CD8-positive, alpha-beta memory T cell (primary cell): ENCODE measurements around the gene GPHN. TPM values are rescaled to one million over a fixed set of nuclear protein-coding genes. Genes with fewer than 3 reads are reported as not detected.

Experiments used
- CTCF ChIA-PET: fragments of 350-600 bp; sonication (Branson Sonifier 250); formaldehyde crosslinking; loops from one replicate; lab custom pipeline; 2021; ENCODE audit warnings: antibody characterized with exemption; lab: Charles Lee
- POLR2A ChIA-PET: fragments of 350-600 bp; sonication (Branson Sonifier 250); formaldehyde crosslinking; loops from one replicate; lab custom pipeline; 2021; ENCODE audit warnings: antibody characterized with exemption; lab: Charles Lee
- DNase-seq, 5 donors: peaks; one replicate each; pipeline versions ENCODE4 v3.0.0 to v3.0.0-alpha.2; 2020 to 2022; ENCODE audit warnings: mixed read lengths in 1 of 5
- H3K27ac ChIP-seq: one replicate; pipeline ENCODE4 v1.7.0; 2013; ENCODE audit warnings: low read depth, mild to moderate bottlenecking, low read length, moderate library complexity
- H3K27me3 ChIP-seq: 2 replicates; pipeline ENCODE4 v1.7.0; 2013; ENCODE audit warnings: low read length, mild to moderate bottlenecking; ENCODE audit not compliant: insufficient read depth, poor library complexity, severe bottlenecking
- H3K36me3 ChIP-seq: 2 replicates; pipeline ENCODE4 v1.7.0; 2013; ENCODE audit warnings: mild to moderate bottlenecking, low read length, moderate library complexity; ENCODE audit not compliant: insufficient read depth
- H3K4me1 ChIP-seq: 2 replicates; pipeline ENCODE4 v1.7.0; 2013; ENCODE audit warnings: mild to moderate bottlenecking, low read length, moderate library complexity; ENCODE audit not compliant: insufficient read depth
- H3K4me3 ChIP-seq: 2 replicates; pipeline ENCODE4 v1.7.0; 2013; ENCODE audit warnings: mild to moderate bottlenecking, low read length
- H3K9me3 ChIP-seq: 2 replicates; pipeline ENCODE4 v1.7.0; 2013; ENCODE audit warnings: mild to moderate bottlenecking, low read length
- H3K27ac Mint-ChIP-seq, 8 donors: one replicate each; pipeline ENCODE4 v1.8.0; 2020 to 2021; ENCODE audit warnings: mixed read lengths in 8 of 8, mild to moderate bottlenecking in 6 of 8, inconsistent platforms in 3 of 8, moderate library complexity in 3 of 8
- H3K27me3 Mint-ChIP-seq, 2 donors: one replicate each; pipeline ENCODE4 v1.8.0; 2020 to 2021; ENCODE audit warnings: mixed read lengths in 2 of 2, mild to moderate bottlenecking in 1 of 2, moderate library complexity in 1 of 2
- H3K36me3 Mint-ChIP-seq, 3 donors: one replicate each; pipeline ENCODE4 v1.8.0; 2020 to 2021; ENCODE audit warnings: mixed read lengths in 3 of 3, inconsistent platforms in 1 of 3, mild to moderate bottlenecking in 1 of 3
- H3K4me1 Mint-ChIP-seq, 3 donors: one replicate each; pipeline ENCODE4 v1.8.0; 2020 to 2021; ENCODE audit warnings: mixed read lengths in 3 of 3, inconsistent platforms in 1 of 3, mild to moderate bottlenecking in 1 of 3
- H3K4me3 Mint-ChIP-seq, 7 donors: one replicate each; pipeline ENCODE4 v1.8.0; 2020 to 2021; ENCODE audit warnings: mixed read lengths in 7 of 7, mild to moderate bottlenecking in 6 of 7, moderate library complexity in 4 of 7, inconsistent platforms in 2 of 7
- H3K9me3 Mint-ChIP-seq, 5 donors: one replicate each; pipeline ENCODE4 v1.8.0; 2020 to 2022; ENCODE audit warnings: mixed read lengths in 5 of 5, mild to moderate bottlenecking in 3 of 5, moderate library complexity in 2 of 5, inconsistent platforms in 1 of 5
- polyA plus RNA-seq: library from polyadenylated mRNA; unstranded; fragments of 300-500 nt; fragmentation: Illumina TruSeq; gene quantifications from one replicate; pipeline ENCODE4 v1.2.3, GENCODE V29; 2021
- total RNA-seq, 2 experiments: library from RNA; stranded (reverse); gene quantifications; one replicate each; pipeline ENCODE4 v1.2.3, GENCODE V29; 2021

GPHN gene
- total and polyA plus RNA-seq, 3 experiments from 2014 or later, result 6.3 to 14.8 (median 12.1) TPM

DNA sequence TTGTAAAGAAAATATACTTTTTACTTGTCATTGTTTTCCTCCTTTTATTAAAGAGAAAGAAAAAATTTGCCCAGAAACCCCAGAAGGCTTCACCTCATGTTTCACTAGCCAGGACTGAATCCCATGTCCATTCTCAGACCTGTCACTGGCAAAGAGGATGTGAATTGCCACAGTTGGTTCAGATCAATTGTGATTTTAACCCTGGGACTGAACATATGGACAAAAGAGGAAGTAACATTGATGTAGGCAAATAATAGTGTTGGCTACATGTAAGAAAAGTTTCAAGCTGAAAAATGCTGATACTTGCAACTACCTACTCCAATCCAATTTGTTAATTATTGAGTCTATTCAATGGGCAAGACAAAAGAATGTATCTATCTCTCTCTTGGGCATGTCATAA is 30.4 kb upstream of the GPHN start:
- no peaks in the 10 kb centered on the region for H3K27me3 Mint-ChIP-seq
- Histone ChIP-seq H3K4me1 (no peaks in the 10 kb centered on the region), H3K27ac (no peak overlapping the region), H3K4me3 (no peak overlapping the region), H3K9me3 (no peaks in the 10 kb centered on the region), H3K36me3 (no peaks in the 10 kb centered on the region), H3K27me3 (no peaks in the 10 kb centered on the region)
- peaks cover 0 to 2% (median 0%) of the 10 kb centered on the region in 5 donors for H3K9me3 Mint-ChIP-seq
- no peaks in the 10 kb centered on the region for H3K4me1 Mint-ChIP-seq
- CTCF ChIA-PET, result no interaction called here
- POLR2A ChIA-PET, result no interaction called here
- peaks cover 0 to 2% (median 0%) of the 10 kb centered on the region in 3 donors for H3K36me3 Mint-ChIP-seq
- no peak for DNase-seq
- H3K4me3 Mint-ChIP-seq, result no peak overlapping the region
- peak overlapping the region in 1 of 8 donors; percentile 43 for H3K27ac Mint-ChIP-seq

DNA sequence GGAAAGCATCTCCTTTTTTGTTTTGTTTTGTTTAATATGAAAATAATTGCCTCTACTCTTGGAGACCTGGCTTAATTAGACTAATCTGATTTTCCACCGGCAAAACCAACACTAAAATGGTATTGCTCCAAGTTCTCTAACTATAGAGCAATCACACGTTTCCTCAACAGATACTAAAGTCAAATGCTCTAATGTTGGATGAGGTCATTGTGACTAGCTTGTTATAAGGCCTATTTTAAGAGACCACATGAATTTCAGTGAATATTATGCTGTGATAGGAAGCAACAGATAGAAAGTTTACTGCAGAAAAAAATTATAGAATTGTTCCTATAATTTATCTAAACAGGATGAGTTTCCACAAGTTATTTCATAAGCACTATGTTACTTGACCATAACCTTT is 25.1 kb upstream of the GPHN start:
- Mint-ChIP-seq H3K36me3 (no peaks in the 10 kb centered on the region), H3K27me3 (no peaks in the 10 kb centered on the region), H3K9me3 (no peaks in the 10 kb centered on the region), H3K4me1 (peaks cover 0 to 3% (median 0%) of the 10 kb centered on the region in 3 donors), H3K4me3 (no peak overlapping the region), H3K27ac (peak overlapping the region in 1 of 8 donors; percentile 24)
- no peak overlapping the region for H3K27ac ChIP-seq
- H3K4me3 ChIP-seq, result no peak overlapping the region
- ChIA-PET POLR2A (no interaction called here), CTCF (no interaction called here)
- no peaks in the 10 kb centered on the region for H3K36me3 ChIP-seq
- no peaks in the 10 kb centered on the region for H3K27me3 ChIP-seq
- no peaks in the 10 kb centered on the region for H3K4me1 ChIP-seq
- H3K9me3 ChIP-seq, result no peaks in the 10 kb centered on the region
- DNase-seq, result no peak

DNA sequence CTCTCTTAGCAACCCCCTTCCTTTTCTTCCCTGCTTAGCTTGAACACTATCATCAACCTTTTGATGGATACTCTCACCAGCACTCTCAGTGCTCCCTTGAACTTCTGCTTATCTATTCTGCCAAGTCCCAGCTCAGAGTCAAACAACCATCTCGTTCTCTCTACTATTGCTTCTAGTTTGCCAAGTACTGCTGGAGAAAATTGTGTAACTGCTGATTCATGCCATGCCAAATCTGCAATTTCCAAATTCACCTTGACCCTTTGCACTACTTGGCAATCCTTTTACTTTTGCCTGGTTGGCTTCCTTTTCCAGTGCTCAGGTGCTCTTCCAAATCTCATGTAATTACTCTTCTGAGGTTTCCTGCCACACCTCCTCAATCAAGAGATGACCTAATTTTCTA is 24.6 kb upstream of the GPHN start:
- ChIA-PET POLR2A (no interaction called here), CTCF (no interaction called here)
- Mint-ChIP-seq H3K27ac (no peak overlapping the region), H3K36me3 (no peaks in the 10 kb centered on the region), H3K4me1 (peaks cover 0 to 3% (median 0%) of the 10 kb centered on the region in 3 donors), H3K9me3 (no peaks in the 10 kb centered on the region), H3K4me3 (no peak overlapping the region), H3K27me3 (no peaks in the 10 kb centered on the region)
- no peak overlapping the region for H3K4me3 ChIP-seq
- no peaks in the 10 kb centered on the region for H3K36me3 ChIP-seq
- no peaks in the 10 kb centered on the region for H3K4me1 ChIP-seq
- H3K27ac ChIP-seq, result no peak overlapping the region
- no peak for DNase-seq
- H3K27me3 ChIP-seq, result no peaks in the 10 kb centered on the region
- H3K9me3 ChIP-seq, result no peaks in the 10 kb centered on the region

DNA sequence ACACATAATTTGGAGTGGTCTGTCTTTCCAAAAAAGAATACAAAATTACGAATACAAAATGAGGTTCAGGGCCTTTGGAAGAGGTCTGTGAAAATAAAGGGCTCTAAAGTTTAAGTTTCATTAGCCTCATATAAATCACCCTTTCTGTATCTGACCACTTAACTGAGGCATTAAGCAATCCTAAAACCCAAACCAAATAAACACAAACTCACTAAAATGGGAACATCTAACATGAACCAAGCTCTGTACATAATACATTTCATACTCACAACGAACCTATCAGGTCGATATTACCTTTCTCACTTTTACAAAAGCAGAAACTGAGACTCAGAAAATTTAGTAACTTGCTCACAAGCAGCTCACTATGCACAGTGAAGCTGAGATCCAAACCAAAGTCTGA is 22.9 kb upstream of the GPHN start:
- Histone ChIP-seq H3K4me3 (no peak overlapping the region), H3K9me3 (no peaks in the 10 kb centered on the region), H3K27ac (no peak overlapping the region), H3K27me3 (no peaks in the 10 kb centered on the region), H3K36me3 (no peaks in the 10 kb centered on the region), H3K4me1 (no peaks in the 10 kb centered on the region)
- ChIA-PET POLR2A (no interaction called here), CTCF (no interaction called here)
- DNase-seq, result no peak
- H3K9me3 Mint-ChIP-seq, result no peaks in the 10 kb centered on the region
- H3K27me3 Mint-ChIP-seq, result peaks cover 0 to 5% of the 10 kb centered on the region in 2 donors
- H3K4me3 Mint-ChIP-seq, result no peak overlapping the region
- H3K4me1 Mint-ChIP-seq, result peaks cover 0 to 3% (median 0%) of the 10 kb centered on the region in 3 donors
- H3K36me3 Mint-ChIP-seq, result no peaks in the 10 kb centered on the region
- no peak overlapping the region for H3K27ac Mint-ChIP-seq

DNA sequence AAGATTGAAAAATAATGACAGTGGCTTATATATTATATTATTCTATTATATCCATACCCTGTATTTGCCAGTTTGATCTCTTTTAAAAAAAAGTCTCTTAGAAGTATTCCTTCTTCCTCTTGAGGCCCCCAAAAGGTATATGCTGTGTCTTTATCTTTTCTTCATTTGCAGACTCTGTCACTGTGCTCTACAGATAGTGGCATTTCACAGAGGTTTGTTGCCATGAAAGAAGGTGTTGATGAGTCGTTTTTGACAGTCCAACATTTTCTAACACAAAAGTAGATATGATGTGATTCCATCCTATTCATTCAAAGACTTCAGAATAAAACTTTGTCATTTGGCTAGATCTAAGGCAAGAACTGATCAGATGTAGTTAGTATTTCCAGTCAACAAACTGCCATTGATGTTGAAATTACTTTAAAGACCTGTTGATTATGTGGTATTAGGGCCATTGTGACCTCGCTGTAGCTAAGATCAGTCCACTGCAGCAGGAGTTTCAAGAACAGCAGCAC is 22.0 kb upstream of the GPHN start, which contains the start of gene CCDC196:
Gene CCDC196, plus strand, starts transcription at position 462 of the 512 bp plus-strand sequence. CDS start 132 bp downstream, outside the sequence.
- Mint-ChIP-seq H3K27me3 (peaks cover 0 to 5% of the 10 kb centered on the region in 2 donors), H3K4me3 (no peak within 1 kb of the TSS), H3K4me1 (peaks cover 0 to 3% (median 0%) of the 10 kb centered on the region in 3 donors), H3K9me3 (no peaks in the 10 kb centered on the region), H3K36me3 (no peaks in the 10 kb centered on the region), H3K27ac (no peak within 1 kb of the TSS)
- ChIA-PET CTCF (no interaction called here), POLR2A (no interaction called here)
- Histone ChIP-seq H3K27ac (no peak within 1 kb of the TSS), H3K36me3 (no peaks in the 10 kb centered on the region), H3K4me1 (no peaks in the 10 kb centered on the region), H3K27me3 (no peaks in the 10 kb centered on the region), H3K4me3 (no peak within 1 kb of the TSS), H3K9me3 (no peaks in the 10 kb centered on the region)
- DNase-seq, result no peak

DNA sequence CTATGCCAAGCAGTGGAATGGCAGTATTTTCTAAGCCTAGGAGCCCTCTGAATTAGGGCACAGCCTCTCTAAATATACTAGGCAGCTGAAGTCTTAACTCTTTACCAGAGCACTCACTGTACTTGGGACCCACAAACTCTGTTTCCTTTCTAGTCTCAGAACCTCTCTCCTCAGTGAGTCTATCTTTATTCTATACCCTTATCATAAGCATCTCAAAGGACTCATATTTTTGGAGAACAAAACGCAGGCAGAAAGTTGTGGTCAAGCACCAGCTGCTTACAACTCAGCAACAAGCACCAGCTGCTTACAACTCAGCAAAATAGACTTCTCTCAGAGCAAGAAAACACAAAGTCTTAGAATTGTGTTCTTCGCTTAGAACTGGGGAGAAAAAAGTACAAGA is 20.8 kb upstream of the GPHN start:
- H3K9me3 ChIP-seq, result no peaks in the 10 kb centered on the region
- Mint-ChIP-seq H3K27me3 (peaks cover 0 to 7% of the 10 kb centered on the region in 2 donors), H3K36me3 (no peaks in the 10 kb centered on the region), H3K4me3 (no peak overlapping the region), H3K27ac (no peak overlapping the region), H3K4me1 (peaks cover 0 to 3% (median 0%) of the 10 kb centered on the region in 3 donors), H3K9me3 (no peaks in the 10 kb centered on the region)
- H3K27me3 ChIP-seq, result no peaks in the 10 kb centered on the region
- H3K27ac ChIP-seq, result no peak overlapping the region
- H3K4me1 ChIP-seq, result no peaks in the 10 kb centered on the region
- H3K4me3 ChIP-seq, result no peak overlapping the region
- ChIA-PET POLR2A (no interaction called here), CTCF (no interaction called here)
- no peaks in the 10 kb centered on the region for H3K36me3 ChIP-seq
- DNase-seq, result no peak

DNA sequence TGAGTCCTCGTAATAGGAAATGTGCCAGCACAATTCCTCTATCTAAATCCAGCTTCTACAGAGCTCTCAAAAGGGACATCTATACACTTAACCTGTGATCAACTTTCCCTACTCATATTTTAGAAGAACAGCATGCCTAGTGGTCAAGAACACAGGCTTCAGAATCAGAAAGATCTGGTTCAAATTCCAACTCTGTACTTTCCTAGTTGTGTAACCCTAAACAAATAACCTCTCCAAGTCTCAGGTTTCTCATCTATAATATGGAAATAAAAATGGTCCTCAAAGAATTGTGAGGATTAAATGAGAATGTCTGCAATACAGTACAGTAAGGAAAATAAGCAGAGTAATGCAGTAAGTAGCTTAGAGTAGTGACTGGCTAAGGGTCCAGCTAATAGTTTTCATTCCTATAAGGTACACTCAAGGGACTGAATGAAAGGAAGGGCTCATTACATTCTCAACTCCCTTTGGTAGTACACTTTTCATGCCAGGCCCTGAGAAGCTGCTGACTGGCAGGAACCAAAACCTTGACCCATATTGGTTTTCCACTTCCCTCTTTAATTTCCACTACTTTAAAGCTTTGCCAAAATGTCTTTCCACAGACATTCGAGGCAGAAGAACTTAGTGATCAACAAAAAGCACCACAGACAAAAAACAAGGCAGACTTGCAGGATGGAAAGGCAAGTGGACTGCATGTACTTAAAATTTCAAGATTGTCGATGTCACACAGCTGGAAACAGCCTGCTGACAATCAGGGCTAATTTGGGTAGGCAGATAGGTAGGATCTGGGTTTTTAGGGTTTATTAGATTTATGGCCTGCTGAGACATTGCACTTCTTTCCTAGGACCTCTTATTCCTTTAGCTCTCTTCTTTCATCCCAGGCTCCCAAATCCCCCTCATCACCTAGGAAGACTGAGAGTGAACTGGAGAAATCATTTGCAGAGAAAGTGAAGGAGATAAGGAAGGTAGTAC is 17.5 kb upstream of the GPHN start:
- Histone ChIP-seq H3K4me1 (no peaks in the 10 kb centered on the region), H3K27me3 (no peaks in the 10 kb centered on the region), H3K9me3 (no peaks in the 10 kb centered on the region), H3K36me3 (no peaks in the 10 kb centered on the region), H3K27ac (no peak overlapping the region), H3K4me3 (no peak overlapping the region)
- DNase-seq, result no peak
- ChIA-PET CTCF (no interaction called here), POLR2A (no interaction called here)
- Mint-ChIP-seq H3K27me3 (peaks cover 0 to 7% of the 10 kb centered on the region in 2 donors), H3K4me3 (no peak overlapping the region), H3K36me3 (no peaks in the 10 kb centered on the region), H3K9me3 (no peaks in the 10 kb centered on the region), H3K27ac (no peak overlapping the region), H3K4me1 (peaks cover 0 to 2% (median under 1%) of the 10 kb centered on the region in 3 donors)

DNA sequence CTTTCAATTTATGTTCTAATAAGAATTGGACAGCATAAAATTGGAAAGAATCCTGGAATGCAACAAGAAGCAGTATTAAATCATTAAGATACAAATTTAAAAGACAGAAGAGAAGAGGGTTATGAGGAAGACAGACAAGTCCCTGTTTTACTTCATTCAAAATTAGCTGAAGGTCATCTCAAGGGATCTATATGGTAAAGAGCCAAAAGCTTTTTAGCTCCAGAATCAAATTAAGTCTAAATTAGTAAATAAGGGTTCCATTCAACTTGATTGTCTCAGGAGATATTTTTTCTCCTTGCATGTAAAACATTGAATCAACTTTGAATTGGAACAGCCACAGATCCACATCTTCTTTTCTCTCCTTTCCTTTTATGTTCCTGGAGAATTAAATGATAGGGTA is 14.2 kb upstream of the GPHN start:
- peaks cover 4 to 6% (median 5%) of the 10 kb centered on the region in 3 donors for H3K4me1 Mint-ChIP-seq
- Histone ChIP-seq H3K4me3 (no peak overlapping the region), H3K27me3 (no peaks in the 10 kb centered on the region), H3K36me3 (no peaks in the 10 kb centered on the region), H3K9me3 (no peaks in the 10 kb centered on the region), H3K27ac (no peak overlapping the region), H3K4me1 (peaks cover 8% of the 10 kb centered on the region)
- H3K9me3 Mint-ChIP-seq, result no peaks in the 10 kb centered on the region
- H3K27me3 Mint-ChIP-seq, result peaks cover 0 to 7% of the 10 kb centered on the region in 2 donors
- H3K27ac Mint-ChIP-seq, result no peak overlapping the region
- H3K4me3 Mint-ChIP-seq, result no peak overlapping the region
- ChIA-PET POLR2A (no interaction called here), CTCF (no interaction called here)
- no peak for DNase-seq
- no peaks in the 10 kb centered on the region for H3K36me3 Mint-ChIP-seq
